Measurements from ENCODE around the gene SGCG. TPM values are rescaled to one million over a fixed set of nuclear protein-coding genes. Genes with fewer than 3 reads are reported as not detected.

SGCG gene
- total and polyA plus RNA-seq, 12 donors = 0.32 to 1.3 (median 0.47) TPM; not detected in 6

GRCh38 chr13:23357349-23357748, 176.6 kb downstream of the SGCG start:
- WGBS, 4 donors = 89 to 93% (median 91%) methylated on average over 1 of the region's 1 CpG
- Histone ChIP-seq H3K9me3 (replicated peaks in 1 of 3) (no peaks in the 10 kb centered on the region), H3K4me1 (replicated peaks in 1 of 2) (no peaks in the 10 kb centered on the region), H3K36me3 (replicated peaks in 1 of 2) (peaks cover 0 to 19% of the 10 kb centered on the region in 2 donors), H3K4me3 (no peak overlapping the region), H3K27ac (no peak overlapping the region), H3K27me3 (no peaks in the 10 kb centered on the region)
- intact Hi-C loops (cut with DNase I) = no loop called here
- no peak for TF ChIP-seq POLR2A (IDR thresholded peaks at IDR 0.05)
- TF ChIP-seq CTCF (IDR thresholded peaks at IDR 0.05) = no peak
- no peak for DNase-seq

DNA sequence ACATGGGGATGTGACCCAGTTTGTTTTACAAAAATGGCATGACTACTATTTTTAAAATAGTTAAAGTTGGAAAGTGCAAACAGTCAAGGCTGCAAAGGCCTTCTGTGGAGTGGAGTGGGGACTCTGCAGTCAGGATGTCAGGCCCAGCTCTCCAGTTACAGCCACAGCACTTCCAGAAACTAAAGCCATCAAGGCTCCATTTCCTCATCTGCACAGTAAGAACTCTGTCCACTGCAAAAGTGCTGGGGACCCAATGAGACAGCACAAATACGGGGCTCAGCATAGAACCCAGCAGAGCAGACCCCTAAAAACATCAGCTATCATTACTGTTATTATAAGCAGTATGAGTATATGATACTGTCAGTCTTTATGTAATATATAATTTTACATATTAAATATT, 179.1 kb downstream of the SGCG start:
- intact Hi-C loops (cut with DNase I) = no loop called here
- DNase-seq = no peak
- WGBS, 4 donors = 80 to 91% (median 87%) methylated on average over 1 of the region's 1 CpG
- no peak overlapping the region for H3K4me3 ChIP-seq
- H3K27me3 ChIP-seq = no peaks in the 10 kb centered on the region
- H3K9me3 ChIP-seq (replicated peaks in 1 of 3) = no peaks in the 10 kb centered on the region
- TF ChIP-seq CTCF (IDR thresholded peaks at IDR 0.05) = no peak
- TF ChIP-seq POLR2A (IDR thresholded peaks at IDR 0.05) = no peak
- H3K27ac ChIP-seq = no peak overlapping the region
- H3K4me1 ChIP-seq (replicated peaks in 1 of 2) = no peaks in the 10 kb centered on the region
- H3K36me3 ChIP-seq (replicated peaks in 1 of 2) = peaks cover 0 to 34% of the 10 kb centered on the region in 2 donors

GRCh38 chr13:23365652-23366051, 184.9 kb downstream of the SGCG start:
- H3K9me3 ChIP-seq (replicated peaks in 1 of 3) = no peaks in the 10 kb centered on the region
- no peaks in the 10 kb centered on the region for H3K27me3 ChIP-seq
- WGBS, 4 donors = 95 to 96% (median 96%) methylated on average over 3 of the region's 3 CpGs
- intact Hi-C loops (cut with DNase I) = no loop called here
- no peak for DNase-seq
- TF ChIP-seq CTCF (IDR thresholded peaks at IDR 0.05) = no peak
- TF ChIP-seq POLR2A (IDR thresholded peaks at IDR 0.05) = no peak
- no peak overlapping the region for H3K4me3 ChIP-seq
- no peak overlapping the region for H3K27ac ChIP-seq
- H3K4me1 ChIP-seq (replicated peaks in 1 of 2) = no peaks in the 10 kb centered on the region
- H3K36me3 ChIP-seq (replicated peaks in 1 of 2) = peaks cover 0 to 46% of the 10 kb centered on the region in 2 donors

DNA sequence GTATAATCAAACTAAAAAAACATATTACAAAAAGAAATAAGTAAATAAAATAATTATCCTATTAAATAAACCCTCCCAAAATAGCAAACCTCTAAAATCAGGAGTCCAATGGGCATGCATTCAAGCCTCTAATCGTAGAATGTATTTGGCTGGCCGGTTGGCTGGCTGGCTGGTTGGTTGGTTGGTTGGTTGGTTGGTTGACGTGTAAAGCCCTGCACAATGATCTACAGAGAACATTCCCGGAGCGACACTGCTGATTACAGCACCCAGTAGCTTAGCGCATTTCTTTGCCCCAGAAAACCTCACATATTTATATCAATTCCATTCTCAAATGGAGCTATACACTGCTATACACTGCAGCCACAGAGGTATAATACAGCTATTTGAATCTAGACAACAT, 187.1 kb downstream of the SGCG start:
- no peak for TF ChIP-seq CTCF (IDR thresholded peaks at IDR 0.05)
- no peak for TF ChIP-seq POLR2A (IDR thresholded peaks at IDR 0.05)
- Histone ChIP-seq H3K27me3 (no peaks in the 10 kb centered on the region), H3K9me3 (replicated peaks in 1 of 3) (no peaks in the 10 kb centered on the region), H3K4me3 (no peak overlapping the region), H3K4me1 (replicated peaks in 1 of 2) (peaks cover 0 to 9% of the 10 kb centered on the region in 2 donors), H3K27ac (no peak overlapping the region), H3K36me3 (replicated peaks in 1 of 2) (peaks cover 0 to 46% of the 10 kb centered on the region in 2 donors)
- DNase-seq = no peak
- WGBS, 4 donors = 93 to 97% (median 96%) methylated on average over 6 of the region's 6 CpGs
- intact Hi-C loops (cut with DNase I) = no loop called here

Measured in adrenal gland (tissue), 12 donors.